ENCODE results near the gene SWT1.

The SWT1 gene

DNA sequence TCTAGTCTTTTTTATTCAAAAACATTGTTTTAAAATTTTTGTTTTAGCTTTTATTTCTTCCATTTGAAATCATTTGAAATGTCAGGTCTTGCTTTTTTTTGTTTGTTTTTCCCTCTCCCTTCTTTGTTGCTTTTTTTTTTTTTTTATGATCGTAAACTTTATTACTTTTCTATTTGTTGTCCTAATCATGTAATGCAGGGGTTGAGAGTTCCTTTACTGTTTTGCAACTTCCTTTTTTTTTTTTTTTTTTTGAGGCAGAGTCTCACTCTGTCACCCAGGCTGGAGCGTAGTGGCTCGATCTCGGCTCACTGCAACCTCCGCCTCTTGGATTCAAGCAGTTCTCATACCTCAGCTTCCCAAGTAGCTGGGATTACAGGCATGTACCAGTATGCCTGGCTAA is 135.3 kb downstream of the SWT1 start:
- H3K27ac ChIP-seq: no peak overlapping the region; the same call in 1 of the 2 replicates
- TF ChIP-seq, protein P1, sequence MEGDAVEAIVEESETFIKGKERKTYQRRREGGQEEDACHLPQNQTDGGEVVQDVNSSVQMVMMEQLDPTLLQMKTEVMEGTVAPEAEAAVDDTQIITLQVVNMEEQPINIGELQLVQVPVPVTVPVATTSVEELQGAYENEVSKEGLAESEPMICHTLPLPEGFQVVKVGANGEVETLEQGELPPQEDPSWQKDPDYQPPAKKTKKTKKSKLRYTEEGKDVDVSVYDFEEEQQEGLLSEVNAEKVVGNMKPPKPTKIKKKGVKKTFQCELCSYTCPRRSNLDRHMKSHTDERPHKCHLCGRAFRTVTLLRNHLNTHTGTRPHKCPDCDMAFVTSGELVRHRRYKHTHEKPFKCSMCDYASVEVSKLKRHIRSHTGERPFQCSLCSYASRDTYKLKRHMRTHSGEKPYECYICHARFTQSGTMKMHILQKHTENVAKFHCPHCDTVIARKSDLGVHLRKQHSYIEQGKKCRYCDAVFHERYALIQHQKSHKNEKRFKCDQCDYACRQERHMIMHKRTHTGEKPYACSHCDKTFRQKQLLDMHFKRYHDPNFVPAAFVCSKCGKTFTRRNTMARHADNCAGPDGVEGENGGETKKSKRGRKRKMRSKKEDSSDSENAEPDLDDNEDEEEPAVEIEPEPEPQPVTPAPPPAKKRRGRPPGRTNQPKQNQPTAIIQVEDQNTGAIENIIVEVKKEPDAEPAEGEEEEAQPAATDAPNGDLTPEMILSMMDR (conservative IDR thresholded peaks at IDR 0.05): no peak
- TF ChIP-seq ZFX (IDR thresholded peaks at IDR 0.05): no peak

DNA sequence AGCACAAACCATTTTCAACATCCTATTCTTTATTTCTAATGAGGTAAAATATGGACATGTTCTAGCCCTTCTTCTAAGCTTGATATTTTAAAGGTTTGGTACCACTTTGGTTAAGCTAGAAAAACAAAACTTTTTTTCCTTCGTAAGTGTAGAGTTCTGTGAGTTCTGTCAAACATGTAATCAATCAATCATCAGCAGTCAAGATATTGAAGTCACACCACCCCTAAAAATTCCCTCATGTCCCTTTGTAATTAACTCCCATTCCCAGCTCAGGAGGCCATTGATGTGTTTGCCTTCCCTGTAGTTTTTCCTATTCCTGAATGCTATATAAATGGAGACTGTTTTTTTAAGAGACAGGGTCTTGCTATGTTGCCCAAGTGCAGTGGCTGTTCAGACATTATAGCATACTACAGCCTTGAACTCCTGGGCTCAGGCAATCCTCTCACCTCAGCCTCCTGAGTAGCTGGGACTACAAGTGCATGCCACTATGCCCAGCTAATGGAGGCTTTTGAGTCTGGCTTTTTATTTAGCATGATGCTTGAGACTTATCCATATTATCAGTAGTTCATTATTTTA is 137.1 kb downstream of the SWT1 start:
- H3K27ac ChIP-seq: no peak overlapping the region
- TF ChIP-seq ZFX (IDR thresholded peaks at IDR 0.05): no peak
- TF ChIP-seq, protein P1 (conservative IDR thresholded peaks at IDR 0.05): no peak

DNA sequence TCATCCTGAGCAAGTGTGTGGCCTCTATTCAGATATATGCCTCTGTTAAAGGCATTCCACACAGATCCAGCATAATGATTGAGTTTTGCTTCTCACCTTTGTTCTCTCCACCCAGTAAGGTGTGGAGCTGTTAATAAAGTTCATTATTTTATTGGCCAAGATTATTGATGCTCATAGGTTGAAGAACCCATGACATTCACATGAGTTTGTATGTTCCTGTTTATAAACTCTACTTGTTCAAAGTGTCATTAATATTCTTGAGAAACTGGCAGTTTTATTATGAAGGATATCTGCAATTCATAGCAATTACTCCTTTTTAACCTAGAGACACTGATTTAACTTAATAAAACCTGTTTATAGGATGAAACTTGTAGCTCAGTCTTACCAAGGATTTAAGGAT is 138.1 kb downstream of the SWT1 start:
- no peak for TF ChIP-seq ZFX (IDR thresholded peaks at IDR 0.05)
- TF ChIP-seq, protein P1 (conservative IDR thresholded peaks at IDR 0.05): no peak

DNA sequence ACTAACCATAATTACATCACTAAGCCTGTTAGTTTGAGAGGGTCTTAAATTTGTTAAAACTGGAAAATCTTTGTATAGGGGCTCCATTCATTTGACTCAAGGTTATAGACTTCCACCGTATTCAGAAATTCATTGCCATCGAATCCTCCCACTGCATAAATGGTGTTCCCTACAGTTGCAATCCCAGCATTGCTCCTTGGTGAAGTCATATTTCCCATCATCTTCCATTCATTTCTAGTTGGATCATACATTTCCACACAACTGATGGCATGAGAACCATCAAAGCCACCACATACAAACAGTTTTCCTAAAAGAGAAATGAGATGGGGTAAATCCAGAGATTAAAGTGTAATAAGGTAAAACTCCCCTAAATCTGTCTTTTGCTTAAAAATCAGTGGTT is 141.0 kb downstream of the SWT1 start:
- no peak overlapping the region for H3K27ac ChIP-seq
- TF ChIP-seq, protein P1 (conservative IDR thresholded peaks at IDR 0.05): no peak
- TF ChIP-seq ZFX (IDR thresholded peaks at IDR 0.05): no peak

More for the DNA sequence above, 138.1 kb downstream of the SWT1 start:
- H3K27ac ChIP-seq: no peak overlapping the region

DNA sequence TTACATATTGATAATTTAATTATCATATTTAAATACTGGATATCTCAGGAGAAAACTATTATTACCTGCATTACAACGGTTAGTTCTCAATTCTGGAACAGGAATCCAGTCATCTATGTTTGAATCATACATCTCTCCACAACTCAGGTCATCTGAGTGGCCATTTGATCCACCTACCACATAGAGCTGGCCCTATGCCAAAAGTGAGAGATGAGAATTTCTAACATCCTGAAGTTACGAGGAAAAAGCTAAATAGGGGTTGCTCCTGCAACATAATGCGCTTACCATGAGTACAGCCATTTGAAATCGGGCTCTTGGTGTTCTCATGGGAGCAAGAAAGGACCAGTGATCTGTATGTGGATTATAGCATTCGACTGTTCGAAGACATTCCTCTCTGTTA is 143.2 kb downstream of the SWT1 start:
- TF ChIP-seq, protein P1 (conservative IDR thresholded peaks at IDR 0.05): no peak
- TF ChIP-seq ZFX (IDR thresholded peaks at IDR 0.05): no peak
- no peak overlapping the region for H3K27ac ChIP-seq

DNA sequence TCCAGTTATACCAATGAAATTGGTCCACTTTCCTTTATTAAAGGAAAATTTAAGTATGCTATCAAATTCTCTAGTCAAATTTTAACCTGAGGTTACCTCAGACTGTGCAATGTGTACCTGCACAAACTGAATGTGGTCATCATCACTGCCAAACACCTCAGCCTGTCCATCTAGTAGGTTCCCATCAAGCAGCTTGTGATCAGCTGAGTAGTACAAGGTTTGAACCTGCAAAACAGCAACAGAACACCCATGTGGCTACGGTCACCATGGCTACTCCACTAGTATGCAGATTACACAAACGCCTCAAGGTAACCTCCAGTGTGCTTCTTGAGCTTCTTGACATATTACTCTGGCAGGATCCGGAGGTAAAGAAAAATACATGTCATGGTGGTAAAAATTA is 148.5 kb downstream of the SWT1 start:
- no peak for TF ChIP-seq ZFX (IDR thresholded peaks at IDR 0.05)
- TF ChIP-seq, protein P1 (conservative IDR thresholded peaks at IDR 0.05): no peak
- H3K27ac ChIP-seq: no peak overlapping the region

DNA sequence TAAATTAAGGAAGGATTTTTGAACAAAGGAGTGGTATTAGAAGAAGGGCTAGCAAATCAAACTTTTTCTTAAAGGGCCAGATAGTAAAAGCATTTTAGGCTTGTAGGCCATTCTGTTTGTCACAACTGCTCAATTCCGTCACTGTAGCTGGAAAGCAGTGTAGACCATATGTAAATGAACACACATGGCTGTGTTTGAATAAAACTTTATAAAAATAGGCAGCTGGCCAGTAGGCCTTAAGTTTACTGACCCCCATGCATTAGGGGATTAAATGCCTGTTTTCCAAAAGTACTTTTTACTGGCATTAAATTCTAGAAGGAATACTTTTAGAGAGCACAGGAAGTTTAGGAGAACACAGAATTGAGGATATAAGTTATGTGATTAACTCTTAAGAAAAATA is 151.2 kb downstream of the SWT1 start:
- no peak for TF ChIP-seq ZFX (IDR thresholded peaks at IDR 0.05)
- TF ChIP-seq, protein P1 (conservative IDR thresholded peaks at IDR 0.05): no peak
- H3K27ac ChIP-seq: no peak overlapping the region
